HUES48 (cell line): ENCODE measurements around the gene E2F6.

Experiments
- H3K27ac ChIP-seq: one replicate; pipeline ENCODE4 v1.7.0; 2013; ENCODE audit warnings: low read depth, low read length, inconsistent platforms
- H3K27me3 ChIP-seq: 2 replicates; pipeline ENCODE4 v1.6.1; 2013; ENCODE audit warnings: mild to moderate bottlenecking, low read length; ENCODE audit not compliant: control insufficient read depth, insufficient read depth
- H3K36me3 ChIP-seq: 2 replicates; pipeline ENCODE4 v1.6.1; 2013; ENCODE audit warnings: low read length; ENCODE audit not compliant: control insufficient read depth, insufficient read depth
- H3K4me1 ChIP-seq: 2 replicates; pipeline ENCODE4 v1.6.1; 2013; ENCODE audit warnings: mild to moderate bottlenecking, low read length; ENCODE audit not compliant: control insufficient read depth, insufficient read depth
- H3K4me3 ChIP-seq: 2 replicates; pipeline ENCODE4 v1.5.1; 2013; ENCODE audit warnings: mild to moderate bottlenecking, low read depth, low read length
- H3K9ac ChIP-seq: 2 replicates; pipeline ENCODE4 v1.6.1; 2013; ENCODE audit warnings: mild to moderate bottlenecking, low read depth, low read length, moderate library complexity
- H3K9me3 ChIP-seq: 2 replicates; pipeline ENCODE4 v1.6.1; 2013; ENCODE audit warnings: low read length; ENCODE audit not compliant: control insufficient read depth, insufficient read depth

Gene E2F6

GRCh38 chr2:11456251-11456650 lies 9.7 kb downstream of the E2F6 start:
- H3K27ac ChIP-seq = no peak overlapping the region
- H3K36me3 ChIP-seq = peaks cover 27% of the 10 kb centered on the region
- H3K9me3 ChIP-seq = no peaks in the 10 kb centered on the region
- no peak overlapping the region for H3K9ac ChIP-seq
- peaks cover 3% of the 10 kb centered on the region; the same call in 1 of the 2 replicates for H3K4me1 ChIP-seq
- H3K4me3 ChIP-seq = no peak overlapping the region
- no peaks in the 10 kb centered on the region for H3K27me3 ChIP-seq

- Histone ChIP-seq H3K4me3 (no peak overlapping the region), H3K36me3 (peaks cover 41% of the 10 kb centered on the region), H3K27me3 (no peaks in the 10 kb centered on the region), H3K27ac (no peak overlapping the region), H3K4me1 (peaks cover 3% of the 10 kb centered on the region; the same call in 1 of the 2 replicates), H3K9me3 (no peaks in the 10 kb centered on the region), H3K9ac (no peak overlapping the region)
Measured at GRCh38 chr2:11454824-11455223, 11.1 kb downstream of the E2F6 start.

GRCh38 chr2:11450791-11451190 lies 15.2 kb downstream of the E2F6 start:
- Histone ChIP-seq H3K36me3 (peaks cover 72% of the 10 kb centered on the region), H3K9me3 (no peaks in the 10 kb centered on the region), H3K4me1 (no peaks in the 10 kb centered on the region)

GRCh38 chr2:11446733-11447248 lies 19.2 kb downstream of the E2F6 start:
- Histone ChIP-seq H3K4me1 (no peaks in the 10 kb centered on the region), H3K36me3 (peaks cover 66% of the 10 kb centered on the region), H3K27me3 (no peaks in the 10 kb centered on the region), H3K9ac (no peak overlapping the region), H3K4me3 (no peak overlapping the region), H3K9me3 (no peaks in the 10 kb centered on the region; the same call in 1 of the 2 replicates), H3K27ac (no peak overlapping the region)

More at GRCh38 chr2:11450791-11451190, 15.2 kb downstream of the E2F6 start:
- Histone ChIP-seq H3K27ac (no peak overlapping the region), H3K27me3 (no peaks in the 10 kb centered on the region), H3K4me3 (no peak overlapping the region), H3K9ac (no peak overlapping the region)

- no peak overlapping the region for H3K9ac ChIP-seq
- H3K4me1 ChIP-seq = no peaks in the 10 kb centered on the region
- no peak overlapping the region for H3K27ac ChIP-seq
- H3K4me3 ChIP-seq = no peak overlapping the region
- peaks cover 3% of the 10 kb centered on the region; the same call in 1 of the 2 replicates for H3K9me3 ChIP-seq
- no peaks in the 10 kb centered on the region for H3K27me3 ChIP-seq
- peaks cover 49% of the 10 kb centered on the region for H3K36me3 ChIP-seq
Measured at GRCh38 chr2:11444737-11445136, 21.2 kb downstream of the E2F6 start.

GRCh38 chr2:11438555-11439080 lies 27.3 kb downstream of the E2F6 start:
- Histone ChIP-seq H3K27ac (no peak overlapping the region), H3K4me3 (no peak overlapping the region), H3K36me3 (peaks cover 8% of the 10 kb centered on the region), H3K9ac (no peak overlapping the region), H3K4me1 (no peaks in the 10 kb centered on the region), H3K27me3 (no peaks in the 10 kb centered on the region), H3K9me3 (peaks cover 15% of the 10 kb centered on the region; the same call in 1 of the 2 replicates)

GRCh38 chr2:11437602-11438001 lies 28.4 kb downstream of the E2F6 start:
- no peak overlapping the region for H3K27ac ChIP-seq
- no peaks in the 10 kb centered on the region for H3K4me1 ChIP-seq
- peaks cover 15% of the 10 kb centered on the region; the same call in 1 of the 2 replicates for H3K9me3 ChIP-seq
- H3K27me3 ChIP-seq = no peaks in the 10 kb centered on the region
- H3K36me3 ChIP-seq = peaks cover 7% of the 10 kb centered on the region
- H3K4me3 ChIP-seq = no peak overlapping the region
- no peak overlapping the region for H3K9ac ChIP-seq

GRCh38 chr2:11435036-11435435 lies 30.9 kb downstream of the E2F6 start:
- peaks cover 5% of the 10 kb centered on the region; the same call in 1 of the 2 replicates for H3K36me3 ChIP-seq
- no peaks in the 10 kb centered on the region for H3K4me1 ChIP-seq
- H3K27ac ChIP-seq = no peak overlapping the region
- no peak overlapping the region for H3K9ac ChIP-seq
- peaks cover 15% of the 10 kb centered on the region; the same call in 1 of the 2 replicates for H3K9me3 ChIP-seq
- H3K4me3 ChIP-seq = no peak overlapping the region
- no peaks in the 10 kb centered on the region for H3K27me3 ChIP-seq

GRCh38 chr2:11434443-11434842 lies 31.5 kb downstream of the E2F6 start:
- Histone ChIP-seq H3K27ac (no peak overlapping the region), H3K9me3 (peaks cover 9% of the 10 kb centered on the region; the same call in 1 of the 2 replicates), H3K36me3 (no peaks in the 10 kb centered on the region), H3K27me3 (no peaks in the 10 kb centered on the region), H3K4me3 (no peak overlapping the region), H3K4me1 (no peaks in the 10 kb centered on the region), H3K9ac (no peak overlapping the region)

- no peak overlapping the region for H3K4me3 ChIP-seq
- H3K27ac ChIP-seq = no peak overlapping the region
- no peaks in the 10 kb centered on the region for H3K36me3 ChIP-seq
- H3K9me3 ChIP-seq = peaks cover 5% of the 10 kb centered on the region; the same call in 1 of the 2 replicates
- no peaks in the 10 kb centered on the region for H3K27me3 ChIP-seq
- no peak overlapping the region for H3K9ac ChIP-seq
- no peaks in the 10 kb centered on the region for H3K4me1 ChIP-seq
Measured at GRCh38 chr2:11433822-11434221, 32.1 kb downstream of the E2F6 start.

- Histone ChIP-seq H3K4me1 (no peaks in the 10 kb centered on the region), H3K9me3 (no peaks in the 10 kb centered on the region), H3K36me3 (no peaks in the 10 kb centered on the region), H3K27me3 (no peaks in the 10 kb centered on the region), H3K4me3 (no peak overlapping the region), H3K9ac (no peak overlapping the region), H3K27ac (no peak overlapping the region)
Measured at GRCh38 chr2:11430729-11431128, 35.2 kb downstream of the E2F6 start.
